ENCODE results near the gene TBC1D1.

Gene TBC1D1

GRCh38 chr4:38073596-38074234 lies 182.8 kb downstream of the TBC1D1 start:
- in situ Hi-C loops (cut with HindIII; ENCODE audit: low sequenced_read_pairs): no loop called here

- in situ Hi-C loops (cut with HindIII; ENCODE audit: low sequenced_read_pairs): no loop called here
Measured at GRCh38 chr4:38075370-38076152, 184.7 kb downstream of the TBC1D1 start.

DNA sequence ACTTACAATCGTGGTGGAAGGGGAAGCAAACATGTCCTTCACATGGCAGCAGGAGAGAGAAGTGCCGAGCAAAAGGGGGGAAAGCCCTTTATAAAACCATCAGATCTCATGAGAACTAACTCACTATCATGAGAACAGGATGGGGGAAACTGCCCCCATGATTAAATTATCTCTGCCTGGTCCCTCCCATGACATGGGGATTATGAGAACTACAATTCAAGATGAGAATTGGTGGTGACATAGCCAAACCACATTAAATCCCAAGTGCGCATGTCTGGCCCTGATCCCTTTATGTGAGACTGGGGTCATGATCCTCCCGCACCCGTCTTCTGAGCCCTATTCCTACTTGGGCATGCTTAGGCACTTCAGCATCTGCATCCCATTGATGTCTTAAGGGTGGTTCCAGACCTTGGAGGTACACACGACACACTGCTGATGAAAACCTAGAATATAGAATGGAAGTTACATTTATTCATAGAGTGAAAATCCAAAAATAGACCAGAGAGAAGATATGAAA lies 185.3 kb downstream of the TBC1D1 start:
- in situ Hi-C loops (cut with HindIII; ENCODE audit: low sequenced_read_pairs): no loop called here

DNA sequence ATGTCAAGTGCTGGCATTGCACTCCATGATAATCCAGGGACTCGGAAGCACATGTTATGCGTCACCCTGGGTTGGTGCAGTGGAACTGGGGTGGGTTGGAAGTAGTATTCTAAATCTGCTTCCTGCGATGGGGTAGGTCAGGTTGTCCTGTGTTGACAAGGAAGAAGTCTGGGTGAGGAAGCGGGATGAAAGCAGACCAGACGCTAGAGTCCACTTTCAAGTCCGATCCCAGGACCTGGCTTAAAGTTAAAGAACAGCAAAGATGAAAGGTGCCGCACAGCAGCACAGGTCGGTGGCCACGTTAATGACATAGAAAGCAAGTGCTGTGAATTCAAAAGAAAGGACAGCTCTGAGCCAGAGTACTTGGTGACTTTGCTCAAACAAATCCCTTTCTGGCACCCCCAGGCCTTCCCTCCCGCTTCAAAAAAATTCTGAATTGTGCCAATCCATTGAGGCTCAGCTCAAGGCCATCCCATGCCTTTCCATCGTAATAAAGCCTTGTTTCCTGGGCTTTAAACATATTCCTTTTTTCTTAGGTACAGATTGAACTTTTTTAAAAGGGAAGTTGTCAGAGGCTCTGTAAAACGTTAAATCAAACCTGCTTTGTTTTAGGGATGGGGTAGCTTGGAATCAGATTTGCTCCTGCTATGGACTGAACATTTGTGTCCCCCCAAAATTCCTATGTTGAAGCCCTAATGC lies 187.1 kb downstream of the TBC1D1 start:
- in situ Hi-C loops (cut with HindIII; ENCODE audit: low sequenced_read_pairs): no loop called here

GRCh38 chr4:38078590-38079421 lies 187.9 kb downstream of the TBC1D1 start:
- in situ Hi-C loops (cut with HindIII; ENCODE audit: low sequenced_read_pairs): no loop called here

GRCh38 chr4:38080061-38080974 lies 189.4 kb downstream of the TBC1D1 start:
- in situ Hi-C loops (cut with HindIII; ENCODE audit: low sequenced_read_pairs): loop anchor here (10.0 kb wide), 1 partner anchor 504 kb away; no protein-coding TSS in a partner anchor

- in situ Hi-C loops (cut with HindIII; ENCODE audit: low sequenced_read_pairs): loop anchor here (10.0 kb wide), 1 partner anchor 503 kb away; no protein-coding TSS in a partner anchor
Measured at GRCh38 chr4:38082021-38082420, 191.1 kb downstream of the TBC1D1 start.

DNA sequence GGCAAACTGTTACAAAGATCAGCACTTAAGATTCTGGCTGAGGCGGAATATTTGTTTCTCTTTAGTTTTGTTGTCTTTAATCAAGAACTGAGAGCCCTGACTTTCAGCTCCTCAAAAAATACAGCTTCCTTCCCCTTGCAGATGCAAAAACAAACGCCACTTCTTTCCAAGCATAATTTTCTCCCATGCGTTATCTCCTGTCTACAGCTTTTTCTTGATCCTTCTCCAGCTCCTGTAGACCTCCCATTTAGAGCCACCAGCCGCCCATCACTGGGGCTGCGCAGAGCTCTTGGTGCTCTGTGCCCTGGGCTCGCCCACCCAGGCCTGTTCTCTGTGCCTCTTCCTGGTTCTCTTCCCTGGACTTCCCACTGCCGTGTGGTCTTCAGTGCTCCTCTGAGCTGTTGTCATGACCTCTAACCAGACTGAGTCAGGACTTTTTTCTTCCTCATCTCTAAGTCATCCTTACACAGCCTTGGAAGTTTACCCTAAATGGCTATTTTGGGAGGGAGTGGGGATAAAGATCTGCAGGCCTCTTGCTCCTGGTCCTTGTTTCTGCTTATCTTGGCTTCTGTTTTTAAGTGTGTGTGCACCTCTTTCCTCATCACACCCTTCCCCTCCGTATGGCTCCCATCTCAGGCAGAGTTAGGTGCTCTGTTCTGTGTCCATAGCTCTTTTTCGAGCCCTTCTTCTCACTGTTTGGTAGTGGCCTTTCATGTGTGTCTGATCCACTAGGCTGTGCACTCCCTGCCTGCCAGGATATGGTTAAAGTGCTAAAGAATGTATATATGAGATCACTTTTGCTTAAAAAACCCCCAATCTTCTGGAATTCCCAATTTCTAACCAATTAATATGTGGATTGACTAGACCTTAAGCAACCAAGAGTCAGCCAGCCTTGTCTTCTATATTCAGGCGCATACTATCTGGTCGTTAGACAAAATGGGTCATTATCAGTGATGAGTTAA lies 191.8 kb downstream of the TBC1D1 start:
- in situ Hi-C loops (cut with HindIII; ENCODE audit: low sequenced_read_pairs): loop anchor here (10.0 kb wide), 1 partner anchor 502 kb away; no protein-coding TSS in a partner anchor

GRCh38 chr4:38084877-38085711 lies 194.2 kb downstream of the TBC1D1 start:
- in situ Hi-C loops (cut with HindIII; ENCODE audit: low sequenced_read_pairs): loop anchor here (10.0 kb wide), 1 partner anchor 500 kb away; no protein-coding TSS in a partner anchor

DNA sequence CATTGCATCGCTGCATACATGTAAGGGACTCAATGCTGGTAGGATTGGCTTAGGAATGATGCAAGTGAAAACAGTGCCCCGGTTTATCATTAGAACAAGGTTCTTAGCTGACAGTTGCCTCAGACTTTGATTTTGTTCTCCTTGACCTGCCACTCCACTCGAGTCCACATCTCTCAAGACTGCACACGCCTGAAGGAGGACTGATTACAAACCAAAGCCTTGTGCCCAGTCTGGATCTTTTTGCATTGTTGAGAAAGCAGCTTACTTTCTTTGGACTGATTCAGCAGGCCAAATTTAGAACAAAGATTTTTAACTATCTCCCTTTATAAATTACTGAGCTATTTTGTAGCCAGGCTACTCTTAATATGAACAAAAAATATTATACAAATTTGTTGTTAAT lies 194.9 kb downstream of the TBC1D1 start:
- in situ Hi-C loops (cut with HindIII; ENCODE audit: low sequenced_read_pairs): loop anchor here (10.0 kb wide), 1 partner anchor 499 kb away; no protein-coding TSS in a partner anchor

- in situ Hi-C loops (cut with HindIII; ENCODE audit: low sequenced_read_pairs): loop anchor here (10.0 kb wide), 1 partner anchor 499 kb away; no protein-coding TSS in a partner anchor
Measured at GRCh38 chr4:38086151-38086848, 195.4 kb downstream of the TBC1D1 start.

GRCh38 chr4:38086849-38087226 lies 196.0 kb downstream of the TBC1D1 start:
- in situ Hi-C loops (cut with HindIII; ENCODE audit: low sequenced_read_pairs): loop anchor here (10.0 kb wide), 1 partner anchor 498 kb away; no protein-coding TSS in a partner anchor

DNA sequence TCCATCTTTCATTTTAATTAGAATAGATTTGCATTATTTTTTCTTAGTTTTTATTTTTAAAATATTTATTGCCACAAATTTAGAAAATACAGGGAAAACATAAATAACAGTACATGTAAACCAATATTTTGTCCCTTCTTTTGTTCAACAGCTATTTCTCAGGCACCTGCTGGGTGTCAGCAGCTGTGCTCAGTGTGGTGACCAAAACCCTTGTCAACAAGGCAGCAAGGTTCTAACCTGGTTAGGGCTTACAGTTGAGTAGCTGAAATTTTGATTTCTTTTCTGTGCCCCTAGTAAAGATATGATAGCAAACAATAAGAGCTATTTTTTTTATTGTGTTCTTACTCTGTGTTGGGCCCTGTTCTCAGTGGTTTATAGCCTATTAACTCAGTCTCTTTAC lies 197.4 kb downstream of the TBC1D1 start:
- in situ Hi-C loops (cut with HindIII; ENCODE audit: low sequenced_read_pairs): loop anchor here (10.0 kb wide), 1 partner anchor 496 kb away; no protein-coding TSS in a partner anchor

GRCh38 chr4:38089961-38090360 lies 199.1 kb downstream of the TBC1D1 start:
- in situ Hi-C loops (cut with HindIII; ENCODE audit: low sequenced_read_pairs): loop anchor here (10.0 kb wide), 1 partner anchor 495 kb away; no protein-coding TSS in a partner anchor

GRCh38 chr4:38090455-38091246 lies 199.8 kb downstream of the TBC1D1 start:
- in situ Hi-C loops (cut with HindIII; ENCODE audit: low sequenced_read_pairs): no loop called here

GRCh38 chr4:38091636-38092035 lies 200.8 kb downstream of the TBC1D1 start:
- in situ Hi-C loops (cut with HindIII; ENCODE audit: low sequenced_read_pairs): no loop called here
